Skeletal muscle tissue (tissue), 4 donors: ENCODE results near the gene ARL16. TPM values are rescaled to one million over a fixed set of nuclear protein-coding genes. Genes with fewer than 3 reads are reported as not detected.

ENCODE experiments used
- H3K27ac ChIP-seq: one replicate; pipeline ENCODE4 v1.7.0; 2013; ENCODE audit warnings: mild to moderate bottlenecking, low read depth, low read length, inconsistent platforms
- H3K27me3 ChIP-seq, 3 donors: one replicate each; pipeline ENCODE4 v1.7.0; 2013; ENCODE audit warnings: low read length in 3 of 3; ENCODE audit not compliant: control insufficient read depth in 3 of 3, insufficient read depth in 3 of 3
- H3K36me3 ChIP-seq, 3 donors: one replicate each; pipeline ENCODE4 v1.7.0; 2013; ENCODE audit warnings: low read length in 3 of 3; ENCODE audit not compliant: control insufficient read depth in 3 of 3, insufficient read depth in 3 of 3
- H3K4me1 ChIP-seq, 3 donors: one replicate each; pipeline ENCODE4 v1.7.0; 2013; ENCODE audit warnings: low read length in 3 of 3, mild to moderate bottlenecking in 3 of 3; ENCODE audit not compliant: control insufficient read depth in 3 of 3, insufficient read depth in 3 of 3
- H3K4me3 ChIP-seq, 3 donors: one replicate each; pipeline ENCODE4 v1.7.0; 2013; ENCODE audit warnings: low read length in 3 of 3
- H3K9ac ChIP-seq, 3 donors: one replicate each; pipeline ENCODE4 v1.7.0; 2013; ENCODE audit warnings: low read length in 3 of 3, mild to moderate bottlenecking in 3 of 3, moderate library complexity in 2 of 3, low read depth in 1 of 3
- H3K9me3 ChIP-seq, 3 donors: one replicate each; pipeline ENCODE4 v1.7.0; 2013; ENCODE audit warnings: low read length in 3 of 3; ENCODE audit not compliant: control insufficient read depth in 3 of 3
- total RNA-seq: library from RNA; depleted of rRNA; stranded (reverse); fragments of >200 nt; gene quantifications from one replicate; pipeline ENCODE4 v1.2.3, GENCODE V29; 2014
- donor health status: Osteomylitis.

The ARL16 gene
- total RNA-seq, 1 donor from 2014 or later = 25.1 TPM

DNA sequence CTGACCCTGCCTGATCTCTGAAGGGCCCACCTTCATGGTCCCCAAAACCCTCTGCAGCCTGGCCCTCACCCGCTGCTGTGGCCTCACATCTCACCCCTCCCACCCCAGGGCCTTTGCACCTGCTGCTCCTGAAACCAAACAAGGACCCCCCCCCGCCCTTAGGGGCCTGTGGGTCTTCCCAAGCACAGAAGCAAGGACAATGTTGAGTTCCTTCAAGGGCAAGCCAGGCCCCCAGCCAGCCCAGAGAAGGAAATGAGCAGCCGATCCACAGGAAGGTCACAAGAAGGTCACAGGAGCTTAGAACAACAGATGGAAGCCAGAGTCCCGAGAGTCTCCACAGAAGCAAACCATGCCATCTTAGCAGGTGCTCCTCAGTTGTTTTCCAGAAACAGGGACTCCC lies 26.8 kb downstream of the ARL16 start:
- Histone ChIP-seq H3K27me3 (peaks cover 2 to 9% (median 4%) of the 10 kb centered on the region in 3 donors), H3K36me3 (no peaks in the 10 kb centered on the region), H3K27ac (no peak overlapping the region), H3K9me3 (no peaks in the 10 kb centered on the region), H3K9ac (no peak overlapping the region), H3K4me1 (peaks cover 0 to 5% (median 3%) of the 10 kb centered on the region in 3 donors), H3K4me3 (no peak overlapping the region)

DNA sequence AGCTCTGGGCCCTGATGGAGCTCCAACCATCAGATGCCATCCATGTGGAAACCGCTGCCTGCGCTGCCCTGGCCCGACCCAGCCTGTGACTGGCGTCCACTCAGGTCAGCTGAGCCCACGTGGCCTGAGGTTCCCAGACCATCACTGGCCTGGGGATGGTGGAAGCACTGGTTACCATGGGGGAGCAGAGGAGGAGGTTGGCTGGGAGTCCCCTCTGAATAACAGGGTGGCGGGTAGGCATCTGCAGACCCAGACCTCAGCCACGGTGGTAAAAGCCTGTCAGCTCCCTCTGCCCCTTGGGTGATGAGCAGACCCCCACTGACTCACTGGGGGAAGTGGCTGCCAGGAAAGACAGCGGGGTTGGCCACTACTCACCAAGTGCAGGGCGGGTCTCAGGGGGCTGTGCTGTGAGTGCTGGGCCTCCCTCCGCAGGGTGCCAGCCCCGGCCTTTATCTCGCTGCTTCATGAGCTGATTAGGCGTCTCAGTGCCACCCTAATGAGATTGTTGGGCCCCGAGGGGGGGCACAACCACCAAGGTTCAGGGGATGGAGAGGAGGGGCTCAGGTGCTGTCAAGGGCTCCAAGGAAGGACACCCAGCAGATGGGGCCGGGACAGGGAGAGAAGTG lies 27.4 kb downstream of the ARL16 start, which contains the start of gene PDE6G:
TSS of gene PDE6G (minus strand) at position 425 of the 626 bp plus-strand sequence. CDS start 3,237 bp downstream, outside the sequence.
- no peak within 1 kb of the TSS for H3K27ac ChIP-seq
- H3K36me3 ChIP-seq = no peaks in the 10 kb centered on the region
- peaks cover 2 to 13% (median 5%) of the 10 kb centered on the region in 3 donors for H3K27me3 ChIP-seq
- no peaks in the 10 kb centered on the region for H3K9me3 ChIP-seq
- H3K9ac ChIP-seq = no peak within 1 kb of the TSS
- H3K4me1 ChIP-seq = peaks cover 0 to 5% (median 3%) of the 10 kb centered on the region in 3 donors
- H3K4me3 ChIP-seq = no peak within 1 kb of the TSS

DNA sequence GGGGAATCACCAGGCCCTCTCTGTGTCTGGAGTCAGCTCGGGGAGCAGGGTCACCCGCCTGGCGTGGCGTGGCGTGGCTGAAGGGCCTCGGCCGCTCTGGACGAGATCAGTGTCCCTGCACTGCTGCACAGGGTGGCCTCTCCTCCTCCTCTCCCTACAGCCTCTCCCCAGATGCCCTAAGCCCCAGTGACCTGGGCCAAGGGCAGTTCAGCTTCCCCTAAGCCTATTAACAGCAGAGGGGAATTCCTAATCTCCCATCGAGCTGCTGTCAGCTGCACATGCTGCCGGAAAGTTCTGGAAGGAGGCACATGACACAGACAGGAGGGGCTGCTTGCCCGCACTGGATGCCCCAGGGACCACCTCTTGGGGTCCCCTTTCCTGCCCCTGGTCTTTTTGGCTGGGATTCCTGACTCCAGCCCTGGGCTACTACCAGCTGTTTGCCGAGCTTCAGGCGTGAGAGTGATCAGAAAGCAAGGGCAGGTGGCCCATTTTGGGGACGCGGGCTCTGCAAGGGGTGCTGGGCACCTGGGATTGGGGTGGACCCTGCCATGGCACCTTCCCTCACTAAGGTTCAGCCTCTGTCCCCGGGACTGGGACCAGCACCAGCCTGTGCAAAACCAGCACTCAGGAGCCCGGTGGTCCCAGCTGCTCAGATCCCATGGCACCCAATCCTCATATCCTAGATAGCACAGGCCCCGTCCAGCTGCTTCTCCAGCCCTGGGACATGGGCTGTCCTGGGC lies 28.0 kb downstream of the ARL16 start:
- H3K4me1 ChIP-seq = peaks cover 0 to 5% (median 3%) of the 10 kb centered on the region in 3 donors

DNA sequence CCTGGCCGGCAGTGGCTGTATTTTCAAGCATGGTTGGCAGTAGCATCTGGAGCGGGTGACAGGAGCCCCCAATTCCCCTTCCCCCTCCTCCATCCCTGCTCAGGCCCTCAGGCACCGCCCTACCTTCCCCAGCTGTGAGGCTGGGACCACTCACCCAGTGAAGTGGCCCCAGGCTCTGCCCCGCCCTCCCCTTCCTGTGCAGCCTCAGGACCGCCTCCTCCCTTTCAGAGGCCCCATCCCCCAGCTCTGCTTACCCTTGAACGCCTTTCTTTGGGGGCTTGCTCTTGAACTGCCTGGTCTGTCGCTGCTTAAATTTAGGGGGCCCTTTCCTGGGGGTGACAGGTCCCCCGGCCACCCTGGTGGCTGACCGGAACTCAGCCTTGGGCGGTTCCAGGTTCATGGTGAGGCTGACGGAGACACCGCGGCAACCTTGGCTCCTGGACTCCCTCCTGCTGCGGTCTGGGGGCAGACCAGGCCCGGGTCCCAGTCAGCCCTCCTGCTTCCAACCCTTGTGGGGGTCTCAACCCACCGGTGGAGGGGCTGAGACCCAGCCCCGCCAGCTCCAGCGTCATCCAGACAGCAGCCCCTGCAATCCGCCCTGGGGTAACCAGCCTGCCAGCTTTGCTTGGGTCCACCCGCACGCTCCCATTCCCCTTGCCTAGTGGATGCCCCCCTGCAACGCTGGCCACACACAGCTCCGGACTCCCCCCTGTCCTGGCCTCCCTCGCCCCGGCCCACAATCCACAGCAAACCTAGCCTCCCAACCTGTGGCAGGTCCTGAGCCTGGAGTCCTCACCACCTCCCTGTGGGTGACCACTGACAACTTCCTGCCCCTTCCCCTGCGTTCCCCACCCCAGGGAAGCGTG lies 30.5 kb downstream of the ARL16 start:
- peaks cover 0 to 5% (median 3%) of the 10 kb centered on the region in 3 donors for H3K4me1 ChIP-seq

More for the DNA sequence above, 28.0 kb downstream of the ARL16 start:
- Histone ChIP-seq H3K4me3 (no peak overlapping the region), H3K27ac (no peak overlapping the region), H3K27me3 (peaks cover 8 to 17% (median 11%) of the 10 kb centered on the region in 3 donors), H3K36me3 (no peaks in the 10 kb centered on the region), H3K9me3 (no peaks in the 10 kb centered on the region), H3K9ac (no peak overlapping the region)

DNA sequence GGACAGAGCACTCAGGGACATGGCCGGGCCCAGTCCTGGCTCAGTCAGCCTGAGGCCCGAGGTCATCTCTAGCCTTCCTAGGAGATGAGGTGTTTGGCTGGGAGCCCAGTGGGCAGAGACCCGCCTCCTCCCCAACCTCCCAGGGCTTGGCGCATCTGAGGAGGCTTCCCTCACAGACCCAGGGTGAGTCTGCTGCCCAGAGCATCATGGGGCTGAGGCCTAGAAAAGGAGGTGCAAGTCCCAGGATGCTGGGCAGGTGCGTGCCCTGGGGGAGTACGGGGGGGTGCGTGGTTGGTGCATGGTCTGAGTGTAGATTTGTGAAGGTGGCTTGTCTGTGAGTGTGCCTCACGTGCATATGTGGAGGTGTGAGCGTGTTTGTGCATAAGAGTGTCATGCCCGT lies 31.9 kb downstream of the ARL16 start:
- Histone ChIP-seq H3K27me3 (peaks cover 32 to 46% (median 39%) of the 10 kb centered on the region in 3 donors), H3K4me1 (peaks cover 0 to 5% (median 3%) of the 10 kb centered on the region in 3 donors), H3K4me3 (no peak overlapping the region), H3K9me3 (peaks cover 0 to 4% (median 0%) of the 10 kb centered on the region in 3 donors), H3K27ac (no peak overlapping the region), H3K9ac (no peak overlapping the region), H3K36me3 (no peaks in the 10 kb centered on the region)

More for the DNA sequence above, 30.5 kb downstream of the ARL16 start:
- H3K9ac ChIP-seq = no peak overlapping the region
- H3K4me3 ChIP-seq = no peak overlapping the region
- no peak overlapping the region for H3K27ac ChIP-seq
- H3K27me3 ChIP-seq = peaks cover 20 to 33% (median 26%) of the 10 kb centered on the region in 3 donors
- peaks cover 0 to 4% (median 0%) of the 10 kb centered on the region in 3 donors for H3K9me3 ChIP-seq
- no peaks in the 10 kb centered on the region for H3K36me3 ChIP-seq

DNA sequence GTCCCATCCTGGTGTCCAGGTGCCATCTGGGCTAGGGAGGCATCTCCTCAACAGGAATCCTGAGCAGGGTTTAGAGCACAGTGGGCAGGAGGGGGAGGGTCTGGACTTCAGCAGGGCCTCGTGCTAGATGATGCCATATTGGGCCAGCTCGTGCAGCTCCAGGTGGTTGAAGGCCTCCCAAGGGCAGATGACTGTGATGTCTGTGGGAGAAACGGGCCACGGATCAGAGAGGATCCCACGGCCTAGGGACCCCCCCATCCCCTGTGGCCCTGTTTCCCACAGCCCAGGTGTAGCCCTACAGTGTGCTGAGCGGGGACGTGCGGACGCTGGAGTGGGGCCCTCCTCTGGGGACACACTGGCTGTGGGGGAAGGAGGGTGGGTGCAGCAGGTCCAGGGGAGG lies 32.6 kb downstream of the ARL16 start:
- Histone ChIP-seq H3K4me3 (no peak overlapping the region), H3K9ac (no peak overlapping the region), H3K36me3 (no peaks in the 10 kb centered on the region), H3K4me1 (peaks cover 0 to 4% (median under 1%) of the 10 kb centered on the region in 3 donors), H3K27me3 (peaks cover 34 to 46% (median 39%) of the 10 kb centered on the region in 3 donors), H3K27ac (no peak overlapping the region), H3K9me3 (peaks cover 0 to 4% (median 0%) of the 10 kb centered on the region in 3 donors)

DNA sequence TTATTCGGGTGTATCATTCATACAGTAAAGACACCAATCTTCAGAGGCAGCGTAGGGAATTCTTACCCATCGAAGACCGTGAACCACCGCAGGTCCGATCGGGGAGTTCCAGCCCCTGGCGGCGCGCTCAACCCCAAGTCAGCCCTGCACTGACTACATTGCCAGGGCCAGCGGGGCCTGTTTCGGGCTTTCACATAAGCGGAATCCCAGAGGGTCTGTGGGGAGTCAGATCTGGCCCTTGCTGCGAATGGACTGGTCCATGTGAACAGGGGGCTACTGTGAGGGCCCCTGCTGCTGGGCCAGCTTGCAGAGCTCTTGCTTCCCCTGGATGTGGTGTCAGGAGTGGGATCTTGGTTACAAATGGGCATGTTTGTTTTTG lies 34.9 kb downstream of the ARL16 start:
- Histone ChIP-seq H3K36me3 (no peaks in the 10 kb centered on the region), H3K27me3 (peaks cover 31 to 43% (median 39%) of the 10 kb centered on the region in 3 donors), H3K27ac (no peak overlapping the region), H3K4me3 (no peak overlapping the region), H3K4me1 (no peaks in the 10 kb centered on the region), H3K9ac (no peak overlapping the region), H3K9me3 (peaks cover 0 to 4% (median 0%) of the 10 kb centered on the region in 3 donors)

DNA sequence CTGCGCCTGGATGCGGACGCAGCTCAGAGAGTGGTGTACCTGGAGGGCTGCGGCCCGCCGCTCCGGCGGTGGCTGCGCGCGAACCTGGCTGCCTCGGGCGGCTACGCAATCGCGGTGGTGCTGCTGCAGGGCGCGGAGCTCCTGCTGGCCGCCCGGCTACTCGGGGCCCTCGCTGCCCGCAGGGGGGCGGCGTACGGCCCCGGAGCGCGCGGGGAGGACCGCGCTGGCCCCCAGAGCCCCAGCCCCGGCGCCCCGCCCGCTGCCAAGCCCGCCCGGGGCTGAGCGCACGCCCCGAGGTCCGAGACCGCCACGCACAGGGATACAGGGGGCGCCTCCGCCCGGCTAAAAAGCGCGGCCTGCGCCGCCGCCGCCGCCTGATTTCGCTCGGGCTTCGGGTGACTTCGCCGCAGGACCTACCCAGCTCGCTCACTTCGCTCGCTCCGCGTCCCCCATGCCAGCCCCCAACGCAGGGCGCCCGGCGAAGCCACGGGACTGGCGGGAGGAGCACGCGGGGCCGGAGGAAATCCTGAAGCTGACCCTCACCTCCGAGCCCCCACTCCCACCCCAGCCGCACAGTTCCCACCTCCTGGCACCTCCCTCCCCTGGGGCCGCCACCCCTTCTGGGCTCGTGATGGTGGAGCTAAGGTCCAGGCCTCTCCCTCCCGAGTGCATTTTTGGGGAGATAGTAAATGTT lies 35.4 kb downstream of the ARL16 start:
- no peak overlapping the region for H3K27ac ChIP-seq
- no peaks in the 10 kb centered on the region for H3K4me1 ChIP-seq
- peaks cover 31 to 39% (median 38%) of the 10 kb centered on the region in 3 donors for H3K27me3 ChIP-seq
- no peaks in the 10 kb centered on the region for H3K36me3 ChIP-seq
- no peak overlapping the region for H3K9ac ChIP-seq
- H3K4me3 ChIP-seq = no peak overlapping the region
- H3K9me3 ChIP-seq = peaks cover 0 to 4% (median 0%) of the 10 kb centered on the region in 3 donors

DNA sequence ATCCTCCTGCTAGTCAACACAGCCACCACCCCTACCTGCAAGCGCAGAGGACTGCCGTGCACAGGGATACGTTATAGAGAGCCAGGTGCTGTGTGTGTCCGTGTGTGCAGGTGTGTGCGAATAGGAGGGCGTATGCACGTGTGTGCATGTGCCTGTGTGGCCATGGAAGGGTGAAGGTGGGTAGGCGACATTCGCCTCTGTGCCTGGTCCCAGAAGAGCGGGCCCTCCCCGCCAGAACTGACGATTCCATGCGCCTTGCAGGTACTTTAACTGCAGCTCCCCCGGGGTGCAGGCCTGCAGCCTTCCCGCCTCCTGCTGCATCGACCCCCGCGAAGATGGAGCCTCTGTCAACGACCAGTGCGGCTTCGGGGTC lies 36.0 kb downstream of the ARL16 start:
- Histone ChIP-seq H3K9me3 (peaks cover 0 to 4% (median 0%) of the 10 kb centered on the region in 3 donors), H3K9ac (no peak overlapping the region), H3K27me3 (peaks cover 31 to 39% (median 36%) of the 10 kb centered on the region in 3 donors), H3K4me1 (no peaks in the 10 kb centered on the region), H3K4me3 (no peak overlapping the region), H3K27ac (no peak overlapping the region), H3K36me3 (no peaks in the 10 kb centered on the region)
